DND-41 (cell line): ENCODE data around the gene NDUFS2.

ENCODE experiments used
- ATAC-seq: fragments of 200-7000 bp; cut with Tn5 transposase; 3 replicates; pipeline ENCODE4 v1.9.1; 2021; ENCODE audit warnings: low read depth; ENCODE audit not compliant: insufficient read depth
- DNase-seq: peaks from one replicate; pipeline ENCODE4 v3.0.0-alpha.2; 2020
- H2AFZ ChIP-seq: 2 replicates; pipeline ENCODE4 v1.6.0; 2012; ENCODE audit warnings: low read depth, low read length
- H3K27ac ChIP-seq: 2 replicates; pipeline ENCODE4 v1.5.1; 2012; ENCODE audit warnings: low read length, inconsistent platforms
- H3K27me3 ChIP-seq: fragments of 200-600 bp; sonication (generic); 2 replicates; pipeline ENCODE4 v1.6.0; 2012; ENCODE audit warnings: low read length, mild to moderate bottlenecking, inconsistent platforms; ENCODE audit not compliant: insufficient read depth, poor library complexity
- H3K36me3 ChIP-seq: 2 replicates; pipeline ENCODE4 v1.5.1; 2012; ENCODE audit warnings: low read length, inconsistent platforms; ENCODE audit not compliant: insufficient read depth
- H3K4me1 ChIP-seq: 2 replicates; pipeline ENCODE4 v1.5.1; 2012; ENCODE audit warnings: mild to moderate bottlenecking, low read length; ENCODE audit not compliant: insufficient read depth
- H3K4me2 ChIP-seq: 2 replicates; pipeline ENCODE4 v1.6.0; 2012; ENCODE audit warnings: mild to moderate bottlenecking, moderate library complexity, low read length, inconsistent platforms; ENCODE audit not compliant: insufficient read depth
- H3K4me3 ChIP-seq, 2 experiments: fragments of 200-600 bp in 1 of 2; shearing (Covaris generic) in 1 of 2; 2 replicates each; pipeline ENCODE4 v1.5.1; 2012 to 2016; ENCODE audit warnings: inconsistent platforms in 2 of 2, low read length in 2 of 2, mild to moderate bottlenecking in 2 of 2, low read depth in 1 of 2, moderate library complexity in 1 of 2
- H3K79me2 ChIP-seq: 2 replicates; pipeline ENCODE4 v1.6.0; 2012; ENCODE audit warnings: low read length, inconsistent platforms; ENCODE audit not compliant: insufficient read depth
- H3K9ac ChIP-seq: 2 replicates; pipeline ENCODE4 v1.6.0; 2012; ENCODE audit warnings: low read depth, mild to moderate bottlenecking, inconsistent platforms, low read length, moderate library complexity
- H3K9me3 ChIP-seq: 2 replicates; pipeline ENCODE4 v1.5.1; 2012; ENCODE audit warnings: low read length, moderate library complexity, mild to moderate bottlenecking, inconsistent platforms; ENCODE audit not compliant: insufficient read depth, severe bottlenecking
- H4K20me1 ChIP-seq: 2 replicates; pipeline ENCODE4 v1.6.0; 2012; ENCODE audit warnings: low read length; ENCODE audit not compliant: insufficient read depth
- CTCF ChIP-seq: IDR thresholded peaks from 2 replicates; pipeline ENCODE4 v1.5.1; 2012; ENCODE audit warnings: borderline replicate concordance, low read length, moderate library complexity, mild to moderate bottlenecking; ENCODE audit not compliant: poor library complexity, severe bottlenecking; ENCODE audit errors: extremely low read depth
- EZH2 ChIP-seq: IDR thresholded peaks from 3 replicates; pipeline ENCODE4 v1.6.1; 2012; ENCODE audit warnings: borderline replicate concordance, low read depth, mild to moderate bottlenecking, moderate library complexity, low read length, inconsistent platforms; ENCODE audit not compliant: severe bottlenecking

NDUFS2 gene

GRCh38 chr1:161226320-161226711 lies 24.1 kb downstream of the NDUFS2 start:
- Histone ChIP-seq H3K27ac (peak overlapping the region; percentile 88), H3K4me2 (peak overlapping the region; percentile 93), H3K27me3 (no peaks in the 10 kb centered on the region), H3K4me1 (peaks cover 27% of the 10 kb centered on the region), H4K20me1 (0 out of 2 replicates have a peak, but pooled peaks cover 3% of the 10 kb centered on the region), H3K9me3 (no peaks in the 10 kb centered on the region), H3K9ac (peak overlapping the region; percentile 70), H3K4me3 (peak overlapping the region; percentile 72 to 89), H2AFZ (peak overlapping the region; percentile 98), H3K36me3 (peaks cover 24% of the 10 kb centered on the region), H3K79me2 (peaks cover 13% of the 10 kb centered on the region)
- TF ChIP-seq CTCF (no peak), EZH2 (no peak)
- DNase-seq = no peak
- ATAC-seq = no peak

- ATAC-seq = no peak
- no peaks in the 10 kb centered on the region for H3K27me3 ChIP-seq
- TF ChIP-seq EZH2 (no peak), CTCF (no peak)
- peaks cover 27% of the 10 kb centered on the region for H3K4me1 ChIP-seq
- peak overlapping the region; percentile 98 for H2AFZ ChIP-seq
- H3K9me3 ChIP-seq = no peaks in the 10 kb centered on the region
- peaks cover 24% of the 10 kb centered on the region for H3K36me3 ChIP-seq
- peaks cover 13% of the 10 kb centered on the region for H3K79me2 ChIP-seq
- H3K27ac ChIP-seq = peak overlapping the region; percentile 88
- H3K4me3 ChIP-seq = peak overlapping the region; percentile 72 to 89; a peak in 3 of 4 replicates
- peak overlapping the region; percentile 70 for H3K9ac ChIP-seq
- H4K20me1 ChIP-seq = 0 out of 2 replicates have a peak, but pooled peaks cover 3% of the 10 kb centered on the region
- peak overlapping the region; percentile 93 for H3K4me2 ChIP-seq
- no peak for DNase-seq
These were observed 24.6 kb downstream of the NDUFS2 start for GRCh38 chr1:161226759-161227158.

GRCh38 chr1:161227196-161227871 lies 25.2 kb downstream of the NDUFS2 start:
- H3K9ac ChIP-seq = peak overlapping the region; percentile 70
- H3K27ac ChIP-seq = peak overlapping the region; percentile 88
- peak; percentile 84 for DNase-seq
- H3K36me3 ChIP-seq = peaks cover 24% of the 10 kb centered on the region
- H3K79me2 ChIP-seq = peaks cover 13% of the 10 kb centered on the region
- H4K20me1 ChIP-seq = 0 out of 2 replicates have a peak, but pooled peaks cover 3% of the 10 kb centered on the region
- peaks cover 27% of the 10 kb centered on the region for H3K4me1 ChIP-seq
- peak overlapping the region in 1 of 2 experiments; percentile 89; a peak in 2 of 4 replicates for H3K4me3 ChIP-seq
- TF ChIP-seq EZH2 (no peak), CTCF (peak; percentile 91)
- no peaks in the 10 kb centered on the region for H3K27me3 ChIP-seq
- peak overlapping the region; percentile 93 for H3K4me2 ChIP-seq
- peak; percentile 61 for ATAC-seq
- no peaks in the 10 kb centered on the region for H3K9me3 ChIP-seq
- peak overlapping the region; percentile 98 for H2AFZ ChIP-seq
